ENCODE measurements around the gene KPRP. TPM values are rescaled to one million over a fixed set of nuclear protein-coding genes. Genes with fewer than 3 reads are reported as not detected.

Gene KPRP
- total RNA-seq, 1 experiment from 2014 or later = not detected

- DNase-seq = no peak
- no peaks in the 10 kb centered on the region for H3K79me1 ChIP-seq (ENCODE audit: insufficient read depth, low read depth, low read length, poor library complexity, severe bottlenecking)
- no peak overlapping the region for H3K4me2 ChIP-seq (ENCODE audit: insufficient read depth, insufficient read length, low read length)
- no peaks in the 10 kb centered on the region for H3K23me2 ChIP-seq (ENCODE audit: insufficient read length, low read depth, low read length, poor library complexity, severe bottlenecking)
- no peaks in the 10 kb centered on the region for H4K20me1 ChIP-seq (ENCODE audit: control insufficient read depth, insufficient read depth, insufficient read length)
- H3K14ac ChIP-seq (ENCODE audit: insufficient read depth, low read length) = no peak overlapping the region
- H4K5ac ChIP-seq (ENCODE audit: insufficient read length, low read depth, low read length) = no peak overlapping the region
- TF ChIP-seq CTCF (conservative IDR thresholded peaks at IDR 0.05) = no peak
- H3T11ph ChIP-seq (ENCODE audit: low read length) = no peak overlapping the region
- WGBS (ENCODE audit: extremely low coverage, insufficient read length, low lambda C conversion rate) = no CpG with 5 or more reads among the region's 4 CpGs
- H4K91ac ChIP-seq (ENCODE audit: insufficient read length, low read depth, low read length) = no peak overlapping the region
- H2AK5ac ChIP-seq (ENCODE audit: insufficient read length, low read length) = no peak overlapping the region
- Mint-ChIP-seq H3K4me3 (no peak overlapping the region), H3K27me3 (ENCODE audit: low read depth) (no peaks in the 10 kb centered on the region), H3K36me3 (ENCODE audit: insufficient read depth in 1 of 3, low read depth in 3 of 3) (peaks cover 4 to 21% (median 8%) of the 10 kb centered on the region in 3 experiments), H3K27ac (no peak overlapping the region), H3K4me1 (no peaks in the 10 kb centered on the region), H3K9me3 (peaks cover 88 to 93% of the 10 kb centered on the region in 2 experiments)
- no peak overlapping the region for H3K18ac ChIP-seq (ENCODE audit: insufficient read length, low read depth, low read length)
- no peaks in the 10 kb centered on the region for H3K79me2 ChIP-seq (ENCODE audit: insufficient read depth, low read length)
- H3K9me3 ChIP-seq (ENCODE audit: control insufficient read depth, low read depth, low read length) = peaks cover 55% of the 10 kb centered on the region
- H4K8ac ChIP-seq (replicated peaks; ENCODE audit: insufficient read length, low read depth, low read length) = no peak overlapping the region
- H3K56ac ChIP-seq (ENCODE audit: insufficient read length, low read depth, low read length) = no peak overlapping the region
- H2BK120ac ChIP-seq (ENCODE audit: low read depth, low read length, poor library complexity, severe bottlenecking) = no peak overlapping the region
- no peak overlapping the region for H3K9ac ChIP-seq (ENCODE audit: extremely low read depth, insufficient read length, low read length)
- no peak overlapping the region for H3K4ac ChIP-seq (ENCODE audit: low read depth, low read length)
- no peak overlapping the region for H3K23ac ChIP-seq (ENCODE audit: insufficient read length, low read depth, low read length)
- H2BK5ac ChIP-seq (ENCODE audit: insufficient read length, low read length) = no peak overlapping the region
- H2BK15ac ChIP-seq (ENCODE audit: low read depth, low read length) = no peak overlapping the region
- no peak overlapping the region for H2AFZ ChIP-seq (ENCODE audit: low read length)
- H3K27ac ChIP-seq (ENCODE audit: insufficient read length, low read depth, low read length) = no peak overlapping the region
- no peak overlapping the region for H2BK20ac ChIP-seq (ENCODE audit: low read depth, low read length, poor library complexity, severe bottlenecking)
- no peak overlapping the region for H2BK12ac ChIP-seq (ENCODE audit: insufficient read length, low read depth, low read length)
- no peaks in the 10 kb centered on the region for H3K4me1 ChIP-seq (ENCODE audit: insufficient read depth, low read length)
- no peaks in the 10 kb centered on the region; the same call in 1 of the 2 replicates for H3K27me3 ChIP-seq (ENCODE audit: insufficient read depth, low read length)
These were observed 37.9 kb downstream of the KPRP start for GRCh38 chr1:152795686-152796085.
